Measurements from ENCODE around the gene PYCARD. TPM values are rescaled to one million over a fixed set of nuclear protein-coding genes. Genes with fewer than 3 reads are reported as not detected.

Gene PYCARD
- total and polyA plus RNA-seq, 10 donors, result 68.0 to 135 (median 99.7) TPM

- peaks cover 15 to 100% (median 100%) of the 10 kb centered on the region in 6 donors for H3K36me3 ChIP-seq
- peaks cover 12 to 99% (median 53%) of the 10 kb centered on the region in 6 donors for H3K4me1 ChIP-seq
- no peaks in the 10 kb centered on the region for H3K9me3 ChIP-seq
- WGBS, 5 donors, result 85 to 91% (median 87%) methylated on average over 3 of the region's 3 CpGs
- intact Hi-C loops (cut with DNase I; ENCODE audit: low total_unique reads), result no loop called here
- H3K4me3 ChIP-seq, result no peak overlapping the region
- peak in 1 of 3 donors; percentile 25 for TF ChIP-seq POLR2AphosphoS5 (IDR thresholded peaks at IDR 0.05)
- no peak for TF ChIP-seq POLR2A (IDR thresholded peaks at IDR 0.05)
- no peak for DNase-seq
- peak overlapping the region in 2 of 8 donors; percentile 12 to 66 for H3K27ac ChIP-seq
- no peaks in the 10 kb centered on the region for H3K27me3 ChIP-seq (replicated peaks in 1 of 7)
Measured at GRCh38 chr16:31188450-31189411, 13.8 kb downstream of the PYCARD start.

GRCh38 chr16:31187808-31188189, 14.8 kb downstream of the PYCARD start:
- H3K27ac ChIP-seq, result peak overlapping the region in 1 of 8 donors; percentile 7
- H3K36me3 ChIP-seq, result peaks cover 15 to 100% (median 100%) of the 10 kb centered on the region in 6 donors
- peaks cover 21 to 99% (median 59%) of the 10 kb centered on the region in 6 donors for H3K4me1 ChIP-seq
- intact Hi-C loops (cut with DNase I; ENCODE audit: low total_unique reads), result no loop called here
- peak; percentile 4 for DNase-seq
- TF ChIP-seq POLR2A (IDR thresholded peaks at IDR 0.05) (no peak), POLR2AphosphoS5 (IDR thresholded peaks at IDR 0.05) (peak in 1 of 3 donors; percentile 30)
- no peaks in the 10 kb centered on the region for H3K27me3 ChIP-seq (replicated peaks in 1 of 7)
- H3K4me3 ChIP-seq, result no peak overlapping the region
- no peaks in the 10 kb centered on the region for H3K9me3 ChIP-seq
- 87 to 89% (median 88%) methylated on average over 8 of the region's 8 CpGs for WGBS, 5 donors

- intact Hi-C loops (cut with DNase I; ENCODE audit: low total_unique reads), result no loop called here
- peak overlapping the region in 2 of 8 donors; percentile 14 to 47 for H3K27ac ChIP-seq
- peaks cover 28 to 99% (median 64%) of the 10 kb centered on the region in 6 donors for H3K4me1 ChIP-seq
- TF ChIP-seq CTCF (IDR thresholded peaks at IDR 0.05 in 8 of 11, conservative IDR thresholded peaks at IDR 0.05 in 3 of 11) (no peak), POLR2AphosphoS5 (IDR thresholded peaks at IDR 0.05) (peak in 2 of 3 donors; percentile 10 to 53), POLR2A (IDR thresholded peaks at IDR 0.05) (no peak)
- H3K27me3 ChIP-seq (replicated peaks in 1 of 7), result no peaks in the 10 kb centered on the region
- peaks cover 9 to 100% (median 99%) of the 10 kb centered on the region in 6 donors for H3K36me3 ChIP-seq
- peak; percentile 7 for DNase-seq
- H3K9me3 ChIP-seq, result no peaks in the 10 kb centered on the region
- H3K4me3 ChIP-seq, result no peak overlapping the region
- WGBS, 5 donors, result 80 to 90% (median 87%) methylated on average over 10 of the region's 10 CpGs
Measured at GRCh38 chr16:31186930-31187807, 15.4 kb downstream of the PYCARD start.

- peak; percentile 4 for DNase-seq
- TF ChIP-seq POLR2A (IDR thresholded peaks at IDR 0.05) (no peak), POLR2AphosphoS5 (IDR thresholded peaks at IDR 0.05) (no peak), CTCF (IDR thresholded peaks at IDR 0.05 in 8 of 11, conservative IDR thresholded peaks at IDR 0.05 in 3 of 11) (no peak)
- Histone ChIP-seq H3K4me1 (peaks cover 36 to 99% (median 66%) of the 10 kb centered on the region in 6 donors), H3K27ac (peak overlapping the region in 5 of 8 donors; percentile 14 to 60 (median 47)), H3K9me3 (no peaks in the 10 kb centered on the region), H3K4me3 (peak overlapping the region in 1 of 8 donors; percentile 9), H3K27me3 (replicated peaks in 1 of 7) (no peaks in the 10 kb centered on the region), H3K36me3 (peaks cover 6 to 94% (median 89%) of the 10 kb centered on the region in 6 donors)
- intact Hi-C loops (cut with DNase I; ENCODE audit: low total_unique reads), result no loop called here
- 47 to 55% (median 53%) methylated on average over 7 of the region's 7 CpGs for WGBS, 5 donors
Measured at GRCh38 chr16:31186176-31186575, 16.4 kb downstream of the PYCARD start.

Measured in spleen (tissue), 11 donors.